ENCODE measurements around the gene MAP3K14. TPM values are rescaled to one million over a fixed set of nuclear protein-coding genes. Genes with fewer than 3 reads are reported as not detected.
"Not testable (repeated sequence)": the region's sequence is repeated elsewhere in the genome, so short reads cannot be mapped to it uniquely, and the experiment has no call there.

The MAP3K14 gene
- total RNA-seq, 1 experiment from 2014 or later, result 7.8 TPM

GRCh38 chr17:45345246-45345553, 28.4 kb upstream of the MAP3K14 start:
- H3K27ac ChIP-seq (ENCODE audit: insufficient read length, low read depth, low read length), result no peak overlapping the region
- no peaks in the 10 kb centered on the region for H3K23me2 ChIP-seq (ENCODE audit: insufficient read length, low read depth, low read length, poor library complexity, severe bottlenecking)
- no peak overlapping the region for H3K4ac ChIP-seq (ENCODE audit: low read depth, low read length)
- DNase-seq, result peak; percentile 15
- H2BK20ac ChIP-seq (ENCODE audit: low read depth, low read length, poor library complexity, severe bottlenecking), result no peak overlapping the region
- no peaks in the 10 kb centered on the region for H3K27me3 ChIP-seq (ENCODE audit: insufficient read depth, low read length)
- no peak overlapping the region for H2BK15ac ChIP-seq (ENCODE audit: low read depth, low read length)
- H4K5ac ChIP-seq (ENCODE audit: insufficient read length, low read depth, low read length), result no peak overlapping the region
- no peak overlapping the region for H2AK5ac ChIP-seq (ENCODE audit: insufficient read length, low read length)
- H2BK120ac ChIP-seq (ENCODE audit: low read depth, low read length, poor library complexity, severe bottlenecking), result no peak overlapping the region
- no peak overlapping the region for H2BK12ac ChIP-seq (ENCODE audit: insufficient read length, low read depth, low read length)
- no peak overlapping the region for H3K14ac ChIP-seq (ENCODE audit: insufficient read depth, low read length)
- H3K27me3 Mint-ChIP-seq (ENCODE audit: low read depth), result peaks cover 2% of the 10 kb centered on the region; the same call in 1 of the 2 replicates
- H3K4me1 Mint-ChIP-seq, result peaks cover 20 to 28% of the 10 kb centered on the region in 2 experiments
- H4K8ac ChIP-seq (replicated peaks; ENCODE audit: insufficient read length, low read depth, low read length), result no peak overlapping the region
- H3K18ac ChIP-seq (ENCODE audit: insufficient read length, low read depth, low read length), result no peak overlapping the region
- H3K79me1 ChIP-seq (ENCODE audit: insufficient read depth, low read depth, low read length, poor library complexity, severe bottlenecking), result no peaks in the 10 kb centered on the region
- H2BK5ac ChIP-seq (ENCODE audit: insufficient read length, low read length), result no peak overlapping the region
- H4K20me1 ChIP-seq (ENCODE audit: control insufficient read depth, insufficient read depth, insufficient read length), result no peaks in the 10 kb centered on the region
- H3K4me3 Mint-ChIP-seq, result no peak overlapping the region
- no peak overlapping the region for H3K4me2 ChIP-seq (ENCODE audit: insufficient read depth, insufficient read length, low read length)
- TF ChIP-seq CTCF (conservative IDR thresholded peaks at IDR 0.05), result no peak
- no peak overlapping the region for H4K91ac ChIP-seq (ENCODE audit: insufficient read length, low read depth, low read length)
- no peak overlapping the region for H3K27ac Mint-ChIP-seq
- no peaks in the 10 kb centered on the region for H3K79me2 ChIP-seq (ENCODE audit: insufficient read depth, low read length)
- no CpG with 5 or more reads among the region's 3 CpGs for WGBS (ENCODE audit: extremely low coverage, insufficient read length, low lambda C conversion rate)
- peaks cover 0 to 2% (median 0%) of the 10 kb centered on the region in 3 experiments; a peak in 3 of 7 replicates for H3K36me3 Mint-ChIP-seq (ENCODE audit: insufficient read depth in 1 of 3, low read depth in 3 of 3)
- no peaks in the 10 kb centered on the region; the same call in 1 of the 2 replicates for H3K4me1 ChIP-seq (ENCODE audit: insufficient read depth, low read length)
- H3K23ac ChIP-seq (ENCODE audit: insufficient read length, low read depth, low read length), result no peak overlapping the region
- H3K9me3 ChIP-seq (ENCODE audit: control insufficient read depth, low read depth, low read length), result no peaks in the 10 kb centered on the region
- H3K9ac ChIP-seq (ENCODE audit: extremely low read depth, insufficient read length, low read length), result no peak overlapping the region
- no peak overlapping the region for H3T11ph ChIP-seq (ENCODE audit: low read length)
- peaks cover 0 to 3% of the 10 kb centered on the region in 2 experiments; a peak in 2 of 5 replicates for H3K9me3 Mint-ChIP-seq
- H3K56ac ChIP-seq (ENCODE audit: insufficient read length, low read depth, low read length), result no peak overlapping the region
- no peak overlapping the region for H2AFZ ChIP-seq (ENCODE audit: low read length)

GRCh38 chr17:45343967-45344664, 27.3 kb upstream of the MAP3K14 start:
- not testable (repeated sequence) for H3K36me3 Mint-ChIP-seq (ENCODE audit: insufficient read depth in 1 of 3, low read depth in 3 of 3); H3K4me1 ChIP-seq (ENCODE audit: insufficient read depth, low read length); H4K91ac ChIP-seq (ENCODE audit: insufficient read length, low read depth, low read length); H3K27me3 ChIP-seq (ENCODE audit: insufficient read depth, low read length); H3K4ac ChIP-seq (ENCODE audit: low read depth, low read length); H2BK5ac ChIP-seq (ENCODE audit: insufficient read length, low read length); H2AK5ac ChIP-seq (ENCODE audit: insufficient read length, low read length); H2BK12ac ChIP-seq (ENCODE audit: insufficient read length, low read depth, low read length); H3K18ac ChIP-seq (ENCODE audit: insufficient read length, low read depth, low read length); H2BK20ac ChIP-seq (ENCODE audit: low read depth, low read length, poor library complexity, severe bottlenecking); H4K20me1 ChIP-seq (ENCODE audit: control insufficient read depth, insufficient read depth, insufficient read length); H2AFZ ChIP-seq (ENCODE audit: low read length); H2BK120ac ChIP-seq (ENCODE audit: low read depth, low read length, poor library complexity, severe bottlenecking); H3K9me3 Mint-ChIP-seq; H3K79me1 ChIP-seq (ENCODE audit: insufficient read depth, low read depth, low read length, poor library complexity, severe bottlenecking); H3K4me2 ChIP-seq (ENCODE audit: insufficient read depth, insufficient read length, low read length); H2BK15ac ChIP-seq (ENCODE audit: low read depth, low read length); H3K4me3 Mint-ChIP-seq; H4K5ac ChIP-seq (ENCODE audit: insufficient read length, low read depth, low read length); H3K79me2 ChIP-seq (ENCODE audit: insufficient read depth, low read length); H4K8ac ChIP-seq (replicated peaks; ENCODE audit: insufficient read length, low read depth, low read length); H3K23me2 ChIP-seq (ENCODE audit: insufficient read length, low read depth, low read length, poor library complexity, severe bottlenecking); H3K27ac Mint-ChIP-seq; H3K27me3 Mint-ChIP-seq (ENCODE audit: low read depth); H3K9me3 ChIP-seq (ENCODE audit: control insufficient read depth, low read depth, low read length); H3K9ac ChIP-seq (ENCODE audit: extremely low read depth, insufficient read length, low read length); H3K56ac ChIP-seq (ENCODE audit: insufficient read length, low read depth, low read length); H3T11ph ChIP-seq (ENCODE audit: low read length); H3K23ac ChIP-seq (ENCODE audit: insufficient read length, low read depth, low read length); H3K27ac ChIP-seq (ENCODE audit: insufficient read length, low read depth, low read length); H3K14ac ChIP-seq (ENCODE audit: insufficient read depth, low read length)
- H3K4me1 Mint-ChIP-seq, result peaks cover 20 to 28% of the 10 kb centered on the region in 2 experiments
- WGBS (ENCODE audit: extremely low coverage, insufficient read length, low lambda C conversion rate), result no CpG with 5 or more reads among the region's 10 CpGs
- DNase-seq, result peak; percentile 10
